ENCODE measurements around the gene TCERG1L. TPM values are rescaled to one million over a fixed set of nuclear protein-coding genes. Genes with fewer than 3 reads are reported as not detected.

TCERG1L gene
- total and polyA plus RNA-seq, 11 donors, result 0.11 to 0.25 TPM; not detected in 9

DNA sequence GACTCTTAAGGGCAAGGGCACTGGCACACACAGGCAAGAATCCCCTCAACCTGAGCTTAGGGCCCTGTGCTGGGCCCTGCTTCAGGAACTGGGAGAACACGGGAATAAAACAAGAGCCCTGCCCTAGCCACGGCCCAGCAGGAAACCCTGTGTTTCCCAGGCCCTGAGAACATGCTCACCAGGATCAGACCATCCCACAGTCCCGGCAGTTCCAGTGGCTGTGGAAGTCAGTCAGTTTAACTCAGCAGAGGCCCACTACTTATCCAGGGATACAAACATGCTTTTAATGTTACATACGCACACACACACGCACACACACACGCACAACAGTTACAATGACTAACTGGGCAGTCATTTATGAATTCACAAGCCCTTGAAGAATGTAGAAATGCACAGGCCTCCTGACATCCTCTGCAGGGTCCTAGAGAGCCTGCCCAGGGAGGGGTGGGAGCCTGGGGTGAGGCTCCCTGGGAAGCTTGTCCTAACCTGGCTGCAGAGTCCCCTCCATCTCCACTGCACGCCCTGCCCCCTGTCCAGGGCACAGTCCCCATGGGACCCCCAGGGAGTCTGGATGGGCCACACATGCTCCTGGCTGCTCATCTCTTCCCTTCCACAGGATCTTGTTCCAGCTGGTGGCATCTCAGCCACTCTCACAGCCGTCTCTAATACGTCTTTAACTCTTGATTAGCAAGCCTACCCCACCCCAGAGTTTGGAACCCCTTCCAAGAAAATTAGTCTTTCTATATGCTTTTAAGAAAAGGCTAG is 97.6 kb downstream of the TCERG1L start:
- no peak overlapping the region for H3K27ac ChIP-seq
- H3K27me3 ChIP-seq, result peaks cover 0 to 18% (median 0%) of the 10 kb centered on the region in 9 donors
- no peaks in the 10 kb centered on the region for H3K9me3 ChIP-seq
- no peaks in the 10 kb centered on the region for H3K36me3 ChIP-seq
- DNase-seq (peak in 1 of 5 donors; percentile 4), ATAC-seq (no peak)
- H3K4me3 ChIP-seq, result no peak overlapping the region
- no peak for TF ChIP-seq POLR2A (IDR thresholded peaks at IDR 0.05)
- TF ChIP-seq, protein P1, sequence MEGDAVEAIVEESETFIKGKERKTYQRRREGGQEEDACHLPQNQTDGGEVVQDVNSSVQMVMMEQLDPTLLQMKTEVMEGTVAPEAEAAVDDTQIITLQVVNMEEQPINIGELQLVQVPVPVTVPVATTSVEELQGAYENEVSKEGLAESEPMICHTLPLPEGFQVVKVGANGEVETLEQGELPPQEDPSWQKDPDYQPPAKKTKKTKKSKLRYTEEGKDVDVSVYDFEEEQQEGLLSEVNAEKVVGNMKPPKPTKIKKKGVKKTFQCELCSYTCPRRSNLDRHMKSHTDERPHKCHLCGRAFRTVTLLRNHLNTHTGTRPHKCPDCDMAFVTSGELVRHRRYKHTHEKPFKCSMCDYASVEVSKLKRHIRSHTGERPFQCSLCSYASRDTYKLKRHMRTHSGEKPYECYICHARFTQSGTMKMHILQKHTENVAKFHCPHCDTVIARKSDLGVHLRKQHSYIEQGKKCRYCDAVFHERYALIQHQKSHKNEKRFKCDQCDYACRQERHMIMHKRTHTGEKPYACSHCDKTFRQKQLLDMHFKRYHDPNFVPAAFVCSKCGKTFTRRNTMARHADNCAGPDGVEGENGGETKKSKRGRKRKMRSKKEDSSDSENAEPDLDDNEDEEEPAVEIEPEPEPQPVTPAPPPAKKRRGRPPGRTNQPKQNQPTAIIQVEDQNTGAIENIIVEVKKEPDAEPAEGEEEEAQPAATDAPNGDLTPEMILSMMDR (IDR thresholded peaks at IDR 0.05), result no peak
- no peaks in the 10 kb centered on the region for H3K4me1 ChIP-seq
- 70 to 77% (median 76%) methylated on average over 8 to 9 of the region's 9 CpGs for WGBS, 4 donors
- intact Hi-C loops (cut with DNase I), result no loop called here

DNA sequence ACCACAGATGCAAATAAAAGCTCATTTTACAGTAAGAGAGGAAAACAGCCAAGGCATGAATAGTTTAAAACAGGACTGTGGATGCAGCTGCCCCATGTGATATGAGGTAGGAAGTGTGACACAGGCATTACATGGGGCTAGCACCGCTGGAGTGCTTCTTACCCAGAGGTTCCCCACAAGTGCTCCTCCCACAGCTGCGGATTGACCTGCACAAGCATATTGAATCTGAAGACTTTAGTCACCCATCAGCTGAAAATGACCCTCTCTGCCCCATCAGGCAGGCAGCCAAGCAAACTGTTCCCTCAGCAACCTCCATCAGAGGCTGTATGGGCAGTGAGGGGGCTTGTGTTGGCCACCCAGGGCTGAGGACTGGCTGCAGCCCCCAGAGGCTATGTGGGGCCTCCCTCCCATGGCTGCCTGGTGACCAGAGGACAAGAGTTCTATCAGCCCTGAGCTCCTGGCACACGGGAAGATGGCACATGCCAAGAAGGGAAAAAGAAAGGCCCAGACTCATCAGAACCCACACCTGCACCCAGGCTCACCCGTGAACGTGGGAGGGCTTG is 98.7 kb downstream of the TCERG1L start:
- peak in 1 of 5 donors; percentile 9 for DNase-seq
- peaks cover 0 to 22% (median 0%) of the 10 kb centered on the region in 9 donors for H3K27me3 ChIP-seq
- H3K4me1 ChIP-seq, result no peaks in the 10 kb centered on the region
- intact Hi-C loops (cut with DNase I), result no loop called here
- no peak for ATAC-seq
- WGBS, 4 donors, result 76 to 84% (median 83%) methylated on average over 5 of the region's 5 CpGs
- no peak overlapping the region for H3K4me3 ChIP-seq
- H3K9me3 ChIP-seq, result no peaks in the 10 kb centered on the region
- H3K27ac ChIP-seq, result no peak overlapping the region
- no peak for TF ChIP-seq POLR2A (IDR thresholded peaks at IDR 0.05)
- H3K36me3 ChIP-seq, result no peaks in the 10 kb centered on the region

DNA sequence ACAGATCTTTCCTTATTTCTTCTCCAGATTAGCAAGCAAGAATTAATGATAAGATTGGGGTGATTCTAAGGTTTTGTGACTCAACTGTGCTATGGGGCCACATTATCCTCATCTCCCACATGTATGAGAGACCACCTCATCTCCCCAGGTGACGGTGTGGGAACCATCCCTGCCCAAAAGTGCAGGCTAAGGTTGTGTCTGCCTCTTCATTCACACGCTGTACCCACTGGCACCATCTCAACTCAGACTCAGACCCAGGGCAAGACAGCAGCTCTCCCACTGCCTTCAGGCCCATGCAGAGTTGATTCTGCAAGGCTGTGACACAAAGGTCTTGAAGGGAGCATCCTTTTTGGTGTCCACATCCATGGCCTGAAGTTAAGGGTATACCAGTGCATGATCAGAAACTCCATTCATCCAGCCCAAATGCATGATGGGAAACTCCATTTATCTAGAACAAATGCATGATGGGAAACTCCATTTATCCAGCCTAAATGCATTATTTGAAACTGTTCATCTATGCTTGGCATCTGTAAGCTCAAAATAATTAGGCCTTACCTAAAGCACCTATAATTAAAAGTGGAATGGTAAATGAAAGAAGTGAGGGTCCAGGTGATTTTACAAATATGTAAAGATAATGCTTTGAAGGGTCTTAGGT is 99.4 kb downstream of the TCERG1L start:
- Histone ChIP-seq H3K9me3 (no peaks in the 10 kb centered on the region), H3K4me3 (no peak overlapping the region), H3K4me1 (no peaks in the 10 kb centered on the region), H3K27ac (no peak overlapping the region), H3K27me3 (peaks cover 0 to 30% (median 0%) of the 10 kb centered on the region in 9 donors), H3K36me3 (no peaks in the 10 kb centered on the region)
- DNase-seq, result peak in 1 of 5 donors; percentile 6
- ATAC-seq, result no peak
- no peak for TF ChIP-seq POLR2A (IDR thresholded peaks at IDR 0.05)
- TF ChIP-seq, protein P1 (IDR thresholded peaks at IDR 0.05), result no peak
- intact Hi-C loops (cut with DNase I), result no loop called here
- WGBS, 4 donors, result 78 to 90% (median 88%) methylated on average over 2 of the region's 2 CpGs

DNA sequence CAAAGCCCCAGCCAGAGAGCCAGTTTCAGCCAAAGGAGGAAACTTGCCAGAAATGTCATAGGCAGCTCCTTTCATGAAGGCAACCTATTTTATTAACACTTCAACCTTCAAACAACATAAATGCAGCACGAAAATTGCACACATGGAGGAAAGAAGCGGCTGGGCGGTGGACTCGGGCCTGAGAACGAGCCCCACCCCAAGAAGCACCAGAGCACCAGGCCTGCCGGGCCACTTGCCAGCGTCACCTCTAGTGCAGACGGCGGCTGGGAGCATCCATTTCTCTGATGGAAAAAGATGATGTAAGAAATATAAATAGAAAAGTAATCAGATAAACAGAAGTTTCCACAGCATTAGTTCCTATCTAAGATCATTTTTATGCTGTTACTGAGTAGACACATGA is 100.0 kb downstream of the TCERG1L start:
- H3K4me1 ChIP-seq, result no peaks in the 10 kb centered on the region
- TF ChIP-seq, protein P1 (IDR thresholded peaks at IDR 0.05), result no peak
- TF ChIP-seq POLR2A (IDR thresholded peaks at IDR 0.05), result no peak
- peaks cover 0 to 34% (median 0%) of the 10 kb centered on the region in 9 donors for H3K27me3 ChIP-seq
- no peak overlapping the region for H3K27ac ChIP-seq
- ATAC-seq (no peak), DNase-seq (peak in 1 of 5 donors; percentile 20)
- no peaks in the 10 kb centered on the region for H3K9me3 ChIP-seq
- 44 to 51% (median 48%) methylated on average over 9 of the region's 9 CpGs for WGBS, 4 donors
- H3K36me3 ChIP-seq, result no peaks in the 10 kb centered on the region
- intact Hi-C loops (cut with DNase I), result no loop called here
- H3K4me3 ChIP-seq, result no peak overlapping the region
